Esophagus (tissue), 2 donors: Measurements from ENCODE around the gene LHPP. TPM values are rescaled to one million over a fixed set of nuclear protein-coding genes. Genes with fewer than 3 reads are reported as not detected.
"Not testable (repeated sequence)": the region's sequence is repeated elsewhere in the genome, so short reads cannot be mapped to it uniquely, and the experiment has no call there.

Source experiments
- H3K27ac ChIP-seq, 2 donors: one replicate each; pipeline ENCODE4 v1.5.1; 2013; ENCODE audit warnings: low read depth in 2 of 2, mild to moderate bottlenecking in 2 of 2, inconsistent platforms in 1 of 2, low read length in 1 of 2, moderate library complexity in 1 of 2
- H3K27me3 ChIP-seq, 2 donors: one replicate each; pipeline ENCODE4 v1.6.1; 2013; ENCODE audit warnings: low read length in 2 of 2, control low read depth in 1 of 2, mild to moderate bottlenecking in 1 of 2; ENCODE audit not compliant: insufficient read depth in 2 of 2, control insufficient read depth in 1 of 2
- H3K36me3 ChIP-seq, 2 donors: one replicate each; pipeline ENCODE4 v1.6.1; 2013; ENCODE audit warnings: low read length in 1 of 2; ENCODE audit not compliant: control insufficient read depth in 2 of 2, insufficient read depth in 2 of 2
- H3K4me1 ChIP-seq, 2 donors: one replicate each; pipeline ENCODE4 v1.6.1; 2013; ENCODE audit warnings: low read length in 1 of 2; ENCODE audit not compliant: control insufficient read depth in 2 of 2, insufficient read depth in 2 of 2
- H3K4me3 ChIP-seq, 2 donors: one replicate each; pipeline ENCODE4 v1.5.1; 2013; ENCODE audit warnings: low read length in 2 of 2, mild to moderate bottlenecking in 2 of 2, low read depth in 1 of 2, moderate library complexity in 1 of 2
- H3K9me3 ChIP-seq, 2 donors: one replicate each; pipeline ENCODE4 v1.6.1; 2013; ENCODE audit warnings: mild to moderate bottlenecking in 2 of 2, low read depth in 1 of 2, low read length in 1 of 2, moderate library complexity in 1 of 2; ENCODE audit not compliant: control insufficient read depth in 2 of 2, insufficient read depth in 1 of 2
- WGBS, 2 donors: extraction: QIAGEN DNeasy Blood & Tissue Kit; methylation state at CpG; one replicate each; pipeline ENCODE4 v1.1.7; 2013; 5-methylcytosine and 5-hydroxymethylcytosine counted together
- polyA plus RNA-seq, 2 donors: library from polyadenylated mRNA; stranded (reverse); fragments of 200-250 nt; gene quantifications; one replicate each; pipeline ENCODE4 v1.2.3, GENCODE V29; 2013
- donor health status: healthy with polysubstance abuse.
- donor health status: Bipolar disorder and iron deficiency.

Gene LHPP
- polyA plus RNA-seq, 2 donors: 23.0 to 23.4 TPM

GRCh38 chr10:124605001-124605370 is 143.4 kb downstream of the LHPP start:
- Histone ChIP-seq H3K4me3 (no peak overlapping the region), H3K27ac (no peak overlapping the region), H3K9me3 (no peaks in the 10 kb centered on the region), H3K27me3 (no peaks in the 10 kb centered on the region), H3K36me3 (peaks cover 0 to 2% of the 10 kb centered on the region in 2 donors), H3K4me1 (peaks cover 0 to 6% of the 10 kb centered on the region in 2 donors)
- 65 to 81% methylated on average over 8 of the region's 8 CpGs for WGBS, 2 donors

GRCh38 chr10:124605481-124605855 is 143.8 kb downstream of the LHPP start:
- H3K36me3 ChIP-seq: peaks cover 0 to 2% of the 10 kb centered on the region in 2 donors
- H3K27ac ChIP-seq: no peak overlapping the region
- H3K4me3 ChIP-seq: no peak overlapping the region
- H3K4me1 ChIP-seq: peaks cover 0 to 6% of the 10 kb centered on the region in 2 donors
- no peaks in the 10 kb centered on the region for H3K9me3 ChIP-seq
- WGBS, 2 donors: 74 to 84% methylated on average over 5 of the region's 5 CpGs
- H3K27me3 ChIP-seq: no peaks in the 10 kb centered on the region

GRCh38 chr10:124605856-124606812 is 144.5 kb downstream of the LHPP start:
- H3K4me3 ChIP-seq: no peak overlapping the region
- no peak overlapping the region for H3K27ac ChIP-seq
- WGBS, 2 donors: 63 to 75% methylated on average over 27 to 31 of the region's 31 CpGs
- H3K27me3 ChIP-seq: no peaks in the 10 kb centered on the region
- no peaks in the 10 kb centered on the region for H3K9me3 ChIP-seq
- peaks cover 0 to 6% of the 10 kb centered on the region in 2 donors for H3K4me1 ChIP-seq
- no peaks in the 10 kb centered on the region for H3K36me3 ChIP-seq

- H3K9me3 ChIP-seq: no peaks in the 10 kb centered on the region
- peaks cover 0 to 6% of the 10 kb centered on the region in 2 donors for H3K4me1 ChIP-seq
- no peaks in the 10 kb centered on the region for H3K36me3 ChIP-seq
- H3K27ac ChIP-seq: no peak overlapping the region
- no peaks in the 10 kb centered on the region for H3K27me3 ChIP-seq
- no peak overlapping the region for H3K4me3 ChIP-seq
- WGBS, 2 donors: 47 to 57% methylated on average over 9 to 10 of the region's 10 CpGs
Measured at GRCh38 chr10:124606822-124607221, 145.2 kb downstream of the LHPP start.

GRCh38 chr10:124607693-124608092 is 146.1 kb downstream of the LHPP start:
- WGBS, 2 donors: 87 to 91% methylated on average over 18 of the region's 18 CpGs
- Histone ChIP-seq H3K27ac (no peak overlapping the region), H3K27me3 (no peaks in the 10 kb centered on the region), H3K36me3 (no peaks in the 10 kb centered on the region), H3K9me3 (no peaks in the 10 kb centered on the region), H3K4me3 (no peak overlapping the region), H3K4me1 (peaks cover 0 to 8% of the 10 kb centered on the region in 2 donors)

GRCh38 chr10:124608093-124608721 is 146.6 kb downstream of the LHPP start:
- WGBS, 2 donors: 81 to 82% methylated on average over 14 of the region's 14 CpGs
- no peaks in the 10 kb centered on the region for H3K9me3 ChIP-seq

GRCh38 chr10:124609698-124610097 is 148.1 kb downstream of the LHPP start:
- Histone ChIP-seq H3K36me3 (no peaks in the 10 kb centered on the region), H3K27ac (no peak overlapping the region), H3K4me1 (peaks cover 0 to 14% of the 10 kb centered on the region in 2 donors), H3K4me3 (no peak overlapping the region), H3K9me3 (no peaks in the 10 kb centered on the region), H3K27me3 (no peaks in the 10 kb centered on the region)
- WGBS, 2 donors: 89 to 92% methylated on average over 11 of the region's 11 CpGs

More at GRCh38 chr10:124608093-124608721, 146.6 kb downstream of the LHPP start:
- H3K27ac ChIP-seq: no peak overlapping the region
- no peaks in the 10 kb centered on the region for H3K36me3 ChIP-seq
- no peak overlapping the region for H3K4me3 ChIP-seq
- peaks cover 0 to 11% of the 10 kb centered on the region in 2 donors for H3K4me1 ChIP-seq
- H3K27me3 ChIP-seq: no peaks in the 10 kb centered on the region

- not testable (repeated sequence) for H3K9me3 ChIP-seq, H3K27me3 ChIP-seq, H3K27ac ChIP-seq, H3K4me3 ChIP-seq, H3K36me3 ChIP-seq
- peaks cover 0 to 14% of the 10 kb centered on the region in 2 donors for H3K4me1 ChIP-seq
- 96 to 97% methylated on average over 16 to 19 of the region's 19 CpGs for WGBS, 2 donors
Measured at GRCh38 chr10:124610186-124610585, 148.6 kb downstream of the LHPP start.

- H3K27me3 ChIP-seq, H3K4me3 ChIP-seq, H3K27ac ChIP-seq, H3K9me3 ChIP-seq, H3K36me3 ChIP-seq: not testable (repeated sequence)
- H3K4me1 ChIP-seq: peaks cover 0 to 14% of the 10 kb centered on the region in 2 donors
- 93 to 96% methylated on average over 14 to 17 of the region's 17 CpGs for WGBS, 2 donors
Measured at GRCh38 chr10:124610851-124611250, 149.2 kb downstream of the LHPP start.
